Measurements from ENCODE around the gene FGG.
"Not testable (repeated sequence)": the region's sequence is repeated elsewhere in the genome, so short reads cannot be mapped to it uniquely, and the experiment has no call there.

FGG gene

DNA sequence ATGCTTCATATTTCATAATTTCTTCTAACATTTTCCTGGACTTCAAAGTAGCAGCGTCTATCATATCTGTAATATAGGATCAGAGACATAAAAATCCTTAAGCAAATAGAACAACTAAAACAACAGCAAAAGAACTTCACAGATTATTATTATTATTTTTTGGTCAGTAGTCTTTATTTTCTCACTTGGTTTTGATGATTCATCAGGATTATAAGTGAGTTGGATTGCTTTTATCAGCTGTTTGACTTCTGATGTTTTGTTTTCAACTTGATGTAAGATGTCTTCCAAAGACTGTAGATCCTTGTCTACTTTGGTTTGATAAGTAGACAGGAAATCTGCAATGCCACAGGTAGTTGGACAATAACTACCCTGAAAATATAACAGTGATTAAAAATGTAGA, 623 bp downstream of the FGG start:
- DNase-seq (ENCODE audit: low read depth) = no peak

DNA sequence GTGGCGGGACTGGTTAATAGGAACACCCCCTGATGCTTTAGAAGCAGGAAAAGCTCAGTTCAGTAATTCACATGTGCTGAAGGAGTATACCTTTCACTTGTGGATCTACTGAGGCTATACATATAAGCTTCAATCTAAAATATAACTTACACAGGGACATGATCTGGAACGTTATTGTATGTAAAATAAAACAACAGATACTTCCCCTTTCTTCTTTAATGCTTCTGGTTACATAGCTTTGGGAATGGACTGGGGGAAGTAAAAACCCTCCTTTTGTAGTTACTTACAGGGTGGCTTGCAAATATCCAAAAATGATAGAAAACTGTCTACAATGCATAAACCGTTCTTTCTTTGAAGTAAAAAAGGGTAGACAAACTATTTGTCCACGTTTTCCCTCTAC, 1.9 kb downstream of the FGG start:
- no peak for DNase-seq (ENCODE audit: low read depth)

DNA sequence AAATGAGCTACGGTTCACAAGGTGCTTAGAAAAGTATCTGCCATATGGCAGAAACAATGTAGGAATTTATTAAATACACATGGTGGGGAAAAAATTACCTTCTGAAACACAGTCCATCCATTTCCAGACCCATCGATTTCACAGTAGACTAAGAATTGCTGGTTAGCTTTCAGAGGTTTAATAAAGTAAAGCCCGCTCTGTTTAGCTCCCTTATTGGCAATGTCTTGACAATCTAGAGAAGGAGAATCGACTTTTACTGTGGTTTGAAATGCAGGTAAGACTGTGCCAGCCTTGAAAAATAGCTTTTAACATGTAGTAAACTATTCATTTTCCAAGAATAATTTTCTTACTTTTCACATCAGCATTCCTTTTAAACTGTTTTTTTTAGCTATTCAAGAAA, 2.9 kb downstream of the FGG start:
- no peak for DNase-seq (ENCODE audit: low read depth)

GRCh38 chr4:154608361-154609252, 3.8 kb downstream of the FGG start:
- no peak for DNase-seq (ENCODE audit: low read depth)

- no peak for DNase-seq (ENCODE audit: low read depth)
Measured at GRCh38 chr4:154606728-154607723, 5.4 kb downstream of the FGG start.

- no peak for DNase-seq (ENCODE audit: low read depth)
Measured at GRCh38 chr4:154604696-154605200, 7.7 kb downstream of the FGG start.

DNA sequence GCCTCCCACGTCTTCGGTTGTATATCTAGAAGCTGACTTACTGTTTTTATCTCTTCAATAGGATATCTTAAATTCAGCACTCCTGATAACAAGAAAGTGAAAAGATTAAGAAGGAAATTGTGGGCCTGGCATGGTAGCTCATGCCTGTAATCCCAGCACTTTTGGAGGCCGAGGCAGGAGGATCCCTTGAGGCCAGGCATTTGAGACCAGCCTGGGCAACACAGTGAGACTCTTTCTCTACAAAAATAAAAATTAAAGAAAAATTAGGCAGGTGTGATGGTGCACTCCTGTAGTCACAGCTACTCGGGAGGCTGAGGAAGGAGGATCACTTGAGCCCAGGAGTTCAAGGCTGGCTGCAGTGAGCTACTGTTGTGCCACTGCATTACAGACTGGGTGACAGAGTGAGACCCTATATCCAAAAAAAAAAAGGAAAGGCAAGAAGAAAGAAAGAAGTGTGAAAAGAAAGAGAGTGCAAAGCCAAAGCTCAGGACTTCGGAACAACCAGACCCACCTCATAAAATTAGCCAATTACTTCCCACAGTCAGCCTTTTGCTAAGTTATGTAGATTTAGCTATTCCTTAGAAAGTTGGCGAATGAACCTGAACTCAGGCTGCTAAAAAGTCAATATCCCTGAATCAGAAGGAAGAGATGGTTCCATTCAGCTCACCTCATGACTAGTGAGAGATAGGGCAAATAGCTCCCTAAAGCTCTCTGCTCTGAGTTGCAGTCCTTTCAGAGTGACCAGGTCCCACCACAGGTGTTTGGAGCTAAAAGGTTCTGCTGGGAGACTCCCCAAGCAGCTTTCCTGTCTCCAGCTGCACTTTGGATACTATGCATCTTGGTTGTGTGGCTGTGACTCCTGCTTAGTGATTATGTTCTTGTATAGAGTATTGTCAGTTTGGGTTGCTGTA, 9.2 kb downstream of the FGG start:
- DNase-seq (ENCODE audit: low read depth) = no peak

DNA sequence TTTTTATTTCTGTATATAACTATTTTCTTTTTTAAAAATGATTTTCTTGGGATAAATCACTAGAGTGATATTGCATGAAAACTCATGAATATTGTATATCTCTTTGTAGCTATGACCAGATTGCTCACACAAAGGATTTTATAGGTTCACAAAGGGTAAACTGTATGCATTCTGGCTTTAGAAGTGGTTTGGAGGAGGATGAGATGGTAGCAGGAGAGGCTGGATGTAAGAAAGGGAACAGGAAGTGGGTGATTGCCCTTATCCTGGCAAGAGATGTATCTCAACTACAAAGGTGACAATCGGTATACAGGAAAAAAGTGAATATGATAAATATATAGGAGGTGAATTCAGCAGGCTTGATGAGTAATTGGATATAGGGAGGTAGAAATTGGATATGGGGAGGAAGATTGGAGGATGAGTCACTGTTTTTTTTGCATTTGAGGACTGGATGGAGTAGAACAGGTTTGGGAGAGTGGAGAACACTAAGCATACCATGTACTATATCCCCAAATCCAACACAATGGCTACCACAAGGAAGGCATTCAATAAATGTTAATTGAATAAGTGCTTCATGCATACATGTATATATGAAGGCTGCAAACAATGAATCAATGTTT, 9.9 kb downstream of the FGG start:
- DNase-seq (ENCODE audit: low read depth) = no peak

GRCh38 chr4:154597798-154598774, 14.4 kb downstream of the FGG start:
- DNase-seq (ENCODE audit: low read depth) = no peak

- not testable (repeated sequence) for DNase-seq (ENCODE audit: low read depth)
Measured at GRCh38 chr4:154597281-154597680, 15.2 kb downstream of the FGG start.

- DNase-seq (ENCODE audit: low read depth) = no peak
Measured at GRCh38 chr4:154595807-154596206, 16.6 kb downstream of the FGG start.

GRCh38 chr4:154594343-154594742, 18.1 kb downstream of the FGG start:
- DNase-seq (ENCODE audit: low read depth) = not testable (repeated sequence)

GRCh38 chr4:154593868-154594267, 18.6 kb downstream of the FGG start:
- no peak for DNase-seq (ENCODE audit: low read depth)

GRCh38 chr4:154591890-154592289, 20.6 kb downstream of the FGG start:
- no peak for DNase-seq (ENCODE audit: low read depth)

- DNase-seq (ENCODE audit: low read depth) = no peak
Measured at GRCh38 chr4:154590329-154591006, 22.0 kb downstream of the FGG start, which contains the start of gene FGA. TSS of gene FGA (minus strand) at chr4:154590742. CDS start at chr4:154590687, 55 bp downstream.

DNA sequence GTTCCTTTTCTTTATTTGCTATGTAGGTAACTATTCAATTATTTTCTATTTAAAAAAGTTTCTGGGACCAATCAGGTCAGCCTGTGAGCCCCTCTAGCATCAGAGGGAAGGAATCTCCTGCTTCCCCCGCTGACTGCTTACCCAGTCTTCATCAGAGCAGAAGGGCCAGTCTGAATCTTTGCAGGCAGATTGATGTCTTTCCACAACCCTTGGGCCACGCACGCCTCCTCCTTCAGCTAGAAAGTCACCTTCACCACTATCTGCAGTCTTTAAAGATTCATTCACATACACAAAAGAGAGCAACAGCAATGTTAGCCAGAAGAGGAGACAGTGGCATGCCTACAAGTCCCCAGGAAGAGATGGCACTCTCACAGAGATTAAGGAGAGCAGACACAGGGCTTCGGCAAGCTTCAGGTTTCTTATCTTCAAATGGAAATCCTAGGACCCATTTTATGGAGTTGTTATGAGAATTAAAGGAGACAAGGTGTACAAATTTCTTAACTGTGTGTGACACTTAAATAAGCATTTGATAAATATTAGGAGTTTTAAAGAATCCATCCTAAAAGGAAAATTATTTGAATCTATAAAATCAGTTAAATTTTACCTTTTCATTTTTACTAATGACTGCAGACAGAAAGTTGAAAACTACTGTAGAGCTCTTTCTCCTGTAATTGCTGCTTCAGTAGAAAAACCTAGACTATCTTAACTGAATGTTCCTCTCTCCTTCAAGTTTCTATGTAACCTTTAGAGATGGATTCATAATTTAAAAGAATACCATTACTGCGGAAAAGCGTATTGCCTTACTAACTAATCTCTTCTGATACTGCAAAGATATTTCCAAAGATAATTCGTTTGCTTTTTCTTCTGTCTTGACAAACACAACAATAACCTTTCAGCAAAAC, 22.9 kb downstream of the FGG start:
- DNase-seq (ENCODE audit: low read depth) = no peak

GRCh38 chr4:154588198-154588597, 24.3 kb downstream of the FGG start:
- DNase-seq (ENCODE audit: low read depth) = no peak
